Jurkat, Clone E6-1 (cell line): ENCODE measurements around the gene POLR2H.
A peak's percentile ranks its signal among the peaks of the same experiment; 100 is the strongest.

ENCODE experiments used
- DNase-seq: peaks from one replicate; pipeline ENCODE4 v3.0.0-alpha.2; 2011; ENCODE audit warnings: low read depth, low spot score
- H3K4me3 ChIP-seq: 2 replicates; pipeline ENCODE4 v1.5.1; 2011; ENCODE audit warnings: mild to moderate bottlenecking, low read length, control low read depth, moderate library complexity

POLR2H gene

GRCh38 chr3:184349563-184350470 is 11.7 kb upstream of the POLR2H start:
- H3K4me3 ChIP-seq: no peak overlapping the region

GRCh38 chr3:184350618-184351017 is 10.9 kb upstream of the POLR2H start:
- no peak overlapping the region for H3K4me3 ChIP-seq
- no peak for DNase-seq

More at GRCh38 chr3:184349563-184350470, 11.7 kb upstream of the POLR2H start:
- DNase-seq: no peak

- DNase-seq: no peak
- H3K4me3 ChIP-seq: no peak overlapping the region
Measured at GRCh38 chr3:184351511-184352148, 9.9 kb upstream of the POLR2H start.

- no peak overlapping the region for H3K4me3 ChIP-seq
- no peak for DNase-seq
Measured at GRCh38 chr3:184352149-184352785, 9.2 kb upstream of the POLR2H start.

- no peak for DNase-seq
- H3K4me3 ChIP-seq: no peak overlapping the region
Measured at GRCh38 chr3:184352897-184353545, 8.5 kb upstream of the POLR2H start.

- no peak overlapping the region for H3K4me3 ChIP-seq
- no peak for DNase-seq
Measured at GRCh38 chr3:184353546-184353941, 8.0 kb upstream of the POLR2H start.

GRCh38 chr3:184354121-184354728 is 7.3 kb upstream of the POLR2H start:
- no peak overlapping the region for H3K4me3 ChIP-seq
- no peak for DNase-seq

- DNase-seq: no peak
- no peak overlapping the region for H3K4me3 ChIP-seq
Measured at GRCh38 chr3:184354754-184355153, 6.8 kb upstream of the POLR2H start.

- H3K4me3 ChIP-seq: no peak overlapping the region
Measured at GRCh38 chr3:184355261-184356040, 6.1 kb upstream of the POLR2H start.

GRCh38 chr3:184357248-184358123 is 4.0 kb upstream of the POLR2H start:
- DNase-seq: no peak
- H3K4me3 ChIP-seq: no peak overlapping the region

More at GRCh38 chr3:184355261-184356040, 6.1 kb upstream of the POLR2H start:
- no peak for DNase-seq

GRCh38 chr3:184358124-184358767 is 3.3 kb upstream of the POLR2H start:
- H3K4me3 ChIP-seq: no peak overlapping the region
- DNase-seq: no peak

- no peak overlapping the region for H3K4me3 ChIP-seq
- DNase-seq: no peak
Measured at GRCh38 chr3:184358921-184359350, 2.6 kb upstream of the POLR2H start.

- DNase-seq: no peak
- H3K4me3 ChIP-seq: no peak overlapping the region
Measured at GRCh38 chr3:184359610-184360009, 1.9 kb upstream of the POLR2H start.

- DNase-seq: no peak
- no peak overlapping the region for H3K4me3 ChIP-seq
Measured at GRCh38 chr3:184360070-184360928, 1.2 kb upstream of the POLR2H start.

- DNase-seq: no peak
Measured at GRCh38 chr3:184360929-184361531, 480 bp upstream of the POLR2H start.

More at GRCh38 chr3:184360929-184361531, 480 bp upstream of the POLR2H start:
- H3K4me3 ChIP-seq: peak overlapping the region; percentile 55
